DOHH2 (cell line): ENCODE data around the gene FAM20A.

ENCODE experiments used
- EZH2phosphoT487 ChIP-seq: fragments of 200-600 bp; sonication (generic); IDR thresholded peaks from 2 replicates; pipeline ENCODE4 v1.6.1; 2017; ENCODE audit warnings: borderline replicate concordance, mild to moderate bottlenecking, antibody characterized with exemption, low read length, moderate library complexity, mixed read lengths
- TF ChIP-seq, protein P1 (sequence below): fragments of 200-600 bp; sonication (generic); IDR thresholded peaks from one replicate; pipeline ENCODE4 v1.5.1; 2014; ENCODE audit warnings: antibody characterized with exemption, mild to moderate bottlenecking, low read depth, low read length; ENCODE audit not compliant: poor library complexity, severe bottlenecking

DNA sequence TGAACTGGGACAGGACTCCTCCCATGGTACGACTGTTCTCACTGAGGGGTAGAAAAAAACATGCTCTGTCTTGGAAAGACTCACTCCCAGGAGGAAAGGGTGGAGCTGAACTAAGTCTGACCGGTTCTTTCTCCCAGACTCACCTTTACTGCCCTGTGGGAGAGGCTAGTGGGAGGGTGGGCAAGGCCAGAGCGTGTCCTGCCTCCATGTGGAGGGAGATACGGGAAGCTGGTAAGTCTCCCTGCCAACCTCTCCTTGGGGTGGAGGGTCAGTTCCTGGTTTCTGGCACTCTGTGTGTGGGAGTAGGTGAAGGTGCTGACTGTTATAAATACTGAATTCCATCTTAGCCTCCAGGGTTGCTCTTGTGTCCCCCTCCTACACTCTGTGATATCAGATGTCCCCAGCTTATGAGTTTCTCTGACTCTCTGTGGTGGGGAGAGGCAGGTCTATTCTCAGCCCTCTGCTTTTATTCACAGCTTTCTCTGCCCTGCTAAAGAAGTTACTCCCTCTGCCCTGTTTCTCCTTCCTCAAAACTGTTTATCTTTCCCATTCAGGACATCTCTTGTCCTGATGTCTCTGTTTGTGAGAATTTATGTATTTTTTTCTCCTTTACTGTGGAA is 26.9 kb upstream of the FAM20A start:
- TF ChIP-seq, protein P1, sequence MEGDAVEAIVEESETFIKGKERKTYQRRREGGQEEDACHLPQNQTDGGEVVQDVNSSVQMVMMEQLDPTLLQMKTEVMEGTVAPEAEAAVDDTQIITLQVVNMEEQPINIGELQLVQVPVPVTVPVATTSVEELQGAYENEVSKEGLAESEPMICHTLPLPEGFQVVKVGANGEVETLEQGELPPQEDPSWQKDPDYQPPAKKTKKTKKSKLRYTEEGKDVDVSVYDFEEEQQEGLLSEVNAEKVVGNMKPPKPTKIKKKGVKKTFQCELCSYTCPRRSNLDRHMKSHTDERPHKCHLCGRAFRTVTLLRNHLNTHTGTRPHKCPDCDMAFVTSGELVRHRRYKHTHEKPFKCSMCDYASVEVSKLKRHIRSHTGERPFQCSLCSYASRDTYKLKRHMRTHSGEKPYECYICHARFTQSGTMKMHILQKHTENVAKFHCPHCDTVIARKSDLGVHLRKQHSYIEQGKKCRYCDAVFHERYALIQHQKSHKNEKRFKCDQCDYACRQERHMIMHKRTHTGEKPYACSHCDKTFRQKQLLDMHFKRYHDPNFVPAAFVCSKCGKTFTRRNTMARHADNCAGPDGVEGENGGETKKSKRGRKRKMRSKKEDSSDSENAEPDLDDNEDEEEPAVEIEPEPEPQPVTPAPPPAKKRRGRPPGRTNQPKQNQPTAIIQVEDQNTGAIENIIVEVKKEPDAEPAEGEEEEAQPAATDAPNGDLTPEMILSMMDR: no peak
- TF ChIP-seq EZH2phosphoT487: no peak
